GM12878 (cell line): ENCODE data around the gene OOSP3. TPM values are rescaled to one million over a fixed set of nuclear protein-coding genes. Genes with fewer than 3 reads are reported as not detected.

Source experiments
- ATAC-seq: fragments of 200-7000 bp; cut with Tn5 transposase; 3 replicates; pipeline ENCODE4 v1.9.1; 2020; ENCODE audit warnings: mild to moderate bottlenecking, moderate library complexity
- BruUV-seq: library from RNA; stranded (reverse); fragments of 400-500 nt; replicated peaks from 2 replicates; lab custom pipeline; 2021; lab: Mats Ljungman, UMichigan
- CTCF ChIA-PET: fragments of 300-600 bp; sonication (Branson Sonifier 250); formaldehyde crosslinking; extraction: SDS; loops from one replicate; lab custom pipeline; 2021; ENCODE audit warnings: inconsistent platforms; lab: Yijun Ruan, JAX
- POLR2A ChIA-PET: fragments of 350-600 bp; formaldehyde crosslinking; extraction: SDS; loops from one replicate; lab custom pipeline; 2021; ENCODE audit warnings: inconsistent platforms; lab: Charles Lee
- RAD21 ChIA-PET: fragments of 300-600 bp; sonication (Branson Sonifier 250); formaldehyde crosslinking; loops from one replicate; lab custom pipeline; 2023; ENCODE audit warnings: antibody characterized with exemption; ENCODE audit not compliant: unreplicated experiment; lab: Charles Lee
- SMC1A ChIA-PET: fragments of 300-600 bp; sonication (Branson Sonifier 250); formaldehyde crosslinking; loops from one replicate; lab custom pipeline; 2023; ENCODE audit not compliant: unreplicated experiment, uncharacterized antibody; lab: Charles Lee
- DNase-seq: peaks from one replicate; pipeline ENCODE4 v3.0.0-alpha.2; 2011; ENCODE audit warnings: low read depth, low spot score
- FAIRE-seq: peaks from 3 replicates; lab custom pipeline; 2011; peaks lifted over from hg19 to GRCh38; lab: Jason Lieb, UNC
- H2AFZ ChIP-seq: 2 replicates; pipeline ENCODE4 v1.6.0; 2011; ENCODE audit warnings: low read depth, low read length, control low read depth; ENCODE audit not compliant: control insufficient read depth
- H3K27ac ChIP-seq: 2 replicates; pipeline ENCODE4 v1.5.1; 2011; ENCODE audit warnings: control low read depth; ENCODE audit not compliant: control insufficient read depth, insufficient read depth
- H3K27me3 ChIP-seq, 2 experiments: replicated peaks in 1 of 2; 2 replicates each; pipeline versions ENCODE4 v1.6.0 to v1.6.1; 2011; ENCODE audit warnings: low read length in 1 of 2; ENCODE audit not compliant: control insufficient read depth in 2 of 2, insufficient read depth in 2 of 2
- H3K36me3 ChIP-seq, 2 experiments: 2 replicates each; pipeline ENCODE4 v1.5.1; 2011; ENCODE audit warnings: low read length in 1 of 2; ENCODE audit not compliant: control insufficient read depth in 2 of 2, insufficient read depth in 2 of 2
- H3K4me1 ChIP-seq: 2 replicates; pipeline ENCODE4 v1.6.1; 2011; ENCODE audit warnings: mild to moderate bottlenecking, low read length, moderate library complexity, mixed read lengths; ENCODE audit not compliant: control insufficient read depth, insufficient read depth
- H3K4me2 ChIP-seq: 2 replicates; pipeline ENCODE4 v1.6.0; 2011; ENCODE audit warnings: control low read depth; ENCODE audit not compliant: control insufficient read depth, insufficient read depth
- H3K4me3 ChIP-seq: fragments of 200-600 bp; sonication (generic); 2 replicates; pipeline ENCODE4 v1.5.1; 2016
- H3K79me2 ChIP-seq: 2 replicates; pipeline ENCODE4 v1.6.0; 2011; ENCODE audit warnings: low read length; ENCODE audit not compliant: control insufficient read depth, insufficient read depth
- H3K9ac ChIP-seq: 2 replicates; pipeline ENCODE4 v1.8.0; 2011; ENCODE audit warnings: low read length, control low read depth, mixed read lengths; ENCODE audit not compliant: control insufficient read depth, insufficient read depth
- H3K9me3 ChIP-seq: replicated peaks from 3 replicates; pipeline ENCODE4 v1.5.1; 2011; ENCODE audit warnings: mild to moderate bottlenecking, low read length; ENCODE audit not compliant: control insufficient read depth, insufficient read depth
- H4K20me1 ChIP-seq: 2 replicates; pipeline ENCODE4 v1.6.0; 2011; ENCODE audit not compliant: control insufficient read depth, insufficient read depth
- GATAD2B ChIP-seq: fragments of 450-650 bp; conservative IDR thresholded peaks from 2 replicates; pipeline ENCODE4 v1.6.1; 2017; ENCODE audit warnings: low read depth, mild to moderate bottlenecking, moderate library complexity
- LARP7 ChIP-seq: fragments of 450-650 bp; IDR thresholded peaks from 2 replicates; pipeline ENCODE4 v1.6.1; 2017; ENCODE audit warnings: mild to moderate bottlenecking
- NBN ChIP-seq: fragments of 450-650 bp; IDR thresholded peaks from 2 replicates; pipeline ENCODE4 v1.6.1; 2016
- PAX8 ChIP-seq: fragments of 450-650 bp; IDR thresholded peaks from 2 replicates; pipeline ENCODE4 v1.6.1; 2017; ENCODE audit warnings: mild to moderate bottlenecking, moderate library complexity
- RELA ChIP-seq: fragments of 450-650 bp; IDR thresholded peaks from 2 replicates; pipeline ENCODE4 v1.8.0; 2014; ENCODE audit warnings: borderline replicate concordance; ENCODE audit not compliant: partially characterized antibody
- SMARCA5 ChIP-seq: fragments of 450-650 bp; IDR thresholded peaks from 2 replicates; pipeline ENCODE4 v1.6.1; 2017; ENCODE audit warnings: mild to moderate bottlenecking
- SREBF1 ChIP-seq: IDR thresholded peaks from 2 replicates; pipeline ENCODE4 v1.6.1; 2012; ENCODE audit warnings: mild to moderate bottlenecking, low read length
- WGBS: methylation state at CpG from one replicate; pipeline ENCODE4 v1.1.6; 2016; ENCODE audit warnings: low lambda C conversion rate; ENCODE audit not compliant: insufficient replicate concordance, insufficient coverage; ENCODE audit errors: missing lambda C conversion rate; 5-methylcytosine and 5-hydroxymethylcytosine counted together
- in situ Hi-C: fragments of 300-500 bp; cut with MboI; formaldehyde crosslinking; loops from 9 replicates; pipeline ENCODE4 v1.14.3; 2018; ENCODE audit warnings: mixed read lengths
- intact Hi-C: fragments of 100-400 bp; cut with micrococcal nuclease; formaldehyde crosslinking; loops from one replicate; pipeline ENCODE4 v1.14.2; 2022; ENCODE audit not compliant: unreplicated experiment
- polyA plus RNA-seq, 11 experiments: library from polyadenylated mRNA; depleted of rRNA in 4 of 11; unstranded in 6 of 11; stranded (reverse) in 5 of 11; fragments of >200 nt; fragmentation: Nextera tagmentation in 4 of 11; fragmentation: Illumina TruSeq in 1 of 11; extraction: Ambion mirVana in 4 of 11; extraction: Trizol in 1 of 11; gene quantifications; 1 replicate in 1 of 11; 2 replicates in 10 of 11; pipeline versions ENCODE4 v1.2.1 to v1.2.3, GENCODE V29; 2011 to 2016; ENCODE audit warnings: inconsistent platforms in 2 of 11, missing spikeins in 2 of 11, low read depth in 1 of 11
- total RNA-seq, 4 experiments: library from RNA; depleted of rRNA in 3 of 4; stranded (reverse); fragments of >200 nt in 3 of 4; fragmentation: Illumina TruSeq in 1 of 4; extraction: Trizol in 1 of 4; gene quantifications; 2 replicates each; pipeline versions ENCODE4 v1.2.1 to v1.2.3, GENCODE V29; 2013 to 2021
- TF ChIP-seq, protein P1 (sequence below): fragments of 450-650 bp; IDR thresholded peaks from 2 replicates; pipeline ENCODE4 v1.6.1; 2017; ENCODE audit warnings: borderline replicate concordance
- TF ChIP-seq, protein P2 (sequence below): fragments of 450-650 bp; IDR thresholded peaks from 2 replicates; pipeline ENCODE4 v1.6.1; 2017; ENCODE audit warnings: mild to moderate bottlenecking, low read depth, inconsistent platforms; ENCODE audit not compliant: poor library complexity, severe bottlenecking

The OOSP3 gene
- total and polyA plus RNA-seq, 10 of the 15 experiments (the other 5 are each of a cell fraction or from before 2014, with no cell fraction given): 0.07 TPM; not detected in 9

DNA sequence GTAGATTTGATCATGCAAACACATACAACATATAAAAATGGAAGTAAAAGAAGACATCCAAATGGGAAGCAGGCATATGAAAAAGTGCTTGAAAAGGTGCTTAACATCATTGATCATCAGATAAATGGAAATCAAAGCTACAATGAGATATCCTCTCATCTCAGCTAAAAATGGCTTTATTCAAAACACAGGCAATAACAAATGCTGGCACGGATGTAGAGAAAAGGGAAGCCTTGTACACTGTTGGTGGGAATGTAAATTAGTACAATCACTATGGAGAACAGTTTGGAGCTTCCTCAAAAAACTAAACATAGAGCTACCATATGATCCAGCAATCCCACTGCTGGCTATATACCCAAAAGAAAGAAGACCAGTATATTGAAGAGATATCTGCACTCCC, 11.7 kb upstream of the OOSP3 start:
- SMC1A ChIA-PET: interaction anchor here (0.5 kb wide), 1 partner anchor 20 kb away, joined by 4 read pairs; no protein-coding TSS in a partner anchor
- ATAC-seq (no peak), DNase-seq (no peak), FAIRE-seq (no peak)
- intact Hi-C loops: no loop called here
- in situ Hi-C loops: no loop called here
- Histone ChIP-seq H2AFZ (no peak overlapping the region), H3K27ac (no peak overlapping the region), H3K4me3 (no peak overlapping the region), H3K4me1 (no peaks in the 10 kb centered on the region), H3K36me3 (no peaks in the 10 kb centered on the region), H3K4me2 (no peak overlapping the region), H3K27me3 (0 out of 4 replicates have a peak, but pooled peaks cover 0 to 2% of the 10 kb centered on the region in 2 experiments), H4K20me1 (no peaks in the 10 kb centered on the region), H3K79me2 (no peaks in the 10 kb centered on the region), H3K9me3 (no peaks in the 10 kb centered on the region), H3K9ac (no peak overlapping the region)
- 0% methylated on average over 1 of the region's 1 CpG for WGBS
- no peak for TF ChIP-seq NBN
- TF ChIP-seq RELA: no peak
- no peak for TF ChIP-seq PAX8
- no peak for TF ChIP-seq SMARCA5
- no TSS peak for BruUV-seq
- POLR2A ChIA-PET: no interaction called here
- CTCF ChIA-PET: no interaction called here
- RAD21 ChIA-PET: no interaction called here

DNA sequence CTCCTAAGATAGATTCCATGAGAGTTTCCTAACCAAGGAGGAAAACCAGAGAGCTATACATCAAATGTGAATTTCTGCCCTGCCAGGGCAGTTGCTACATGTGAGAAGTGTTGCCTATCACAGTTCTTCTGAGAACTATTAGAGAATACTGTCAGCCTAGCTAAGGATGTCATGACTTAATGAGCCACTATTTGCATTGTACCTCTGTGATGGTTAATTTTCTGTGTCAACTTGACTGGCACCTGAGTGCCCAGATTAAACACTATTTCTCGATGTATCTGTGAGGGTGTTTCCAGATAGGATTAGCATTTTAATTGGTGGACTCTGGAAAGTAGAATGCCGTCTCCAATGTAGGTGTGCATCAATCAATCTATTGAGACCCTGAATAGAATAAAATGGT, 10.6 kb upstream of the OOSP3 start:
- H3K9ac ChIP-seq: no peak overlapping the region
- intact Hi-C loops (no loop called here), in situ Hi-C loops (no loop called here)
- H3K36me3 ChIP-seq: no peaks in the 10 kb centered on the region
- H3K4me2 ChIP-seq: no peak overlapping the region
- 40% methylated on average over 2 of the region's 2 CpGs for WGBS
- H3K4me3 ChIP-seq: no peak overlapping the region
- TF ChIP-seq, protein P1, sequence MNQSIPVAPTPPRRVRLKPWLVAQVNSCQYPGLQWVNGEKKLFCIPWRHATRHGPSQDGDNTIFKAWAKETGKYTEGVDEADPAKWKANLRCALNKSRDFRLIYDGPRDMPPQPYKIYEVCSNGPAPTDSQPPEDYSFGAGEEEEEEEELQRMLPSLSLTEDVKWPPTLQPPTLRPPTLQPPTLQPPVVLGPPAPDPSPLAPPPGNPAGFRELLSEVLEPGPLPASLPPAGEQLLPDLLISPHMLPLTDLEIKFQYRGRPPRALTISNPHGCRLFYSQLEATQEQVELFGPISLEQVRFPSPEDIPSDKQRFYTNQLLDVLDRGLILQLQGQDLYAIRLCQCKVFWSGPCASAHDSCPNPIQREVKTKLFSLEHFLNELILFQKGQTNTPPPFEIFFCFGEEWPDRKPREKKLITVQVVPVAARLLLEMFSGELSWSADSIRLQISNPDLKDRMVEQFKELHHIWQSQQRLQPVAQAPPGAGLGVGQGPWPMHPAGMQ: no peak
- TF ChIP-seq LARP7: no peak
- TF ChIP-seq, protein P2, sequence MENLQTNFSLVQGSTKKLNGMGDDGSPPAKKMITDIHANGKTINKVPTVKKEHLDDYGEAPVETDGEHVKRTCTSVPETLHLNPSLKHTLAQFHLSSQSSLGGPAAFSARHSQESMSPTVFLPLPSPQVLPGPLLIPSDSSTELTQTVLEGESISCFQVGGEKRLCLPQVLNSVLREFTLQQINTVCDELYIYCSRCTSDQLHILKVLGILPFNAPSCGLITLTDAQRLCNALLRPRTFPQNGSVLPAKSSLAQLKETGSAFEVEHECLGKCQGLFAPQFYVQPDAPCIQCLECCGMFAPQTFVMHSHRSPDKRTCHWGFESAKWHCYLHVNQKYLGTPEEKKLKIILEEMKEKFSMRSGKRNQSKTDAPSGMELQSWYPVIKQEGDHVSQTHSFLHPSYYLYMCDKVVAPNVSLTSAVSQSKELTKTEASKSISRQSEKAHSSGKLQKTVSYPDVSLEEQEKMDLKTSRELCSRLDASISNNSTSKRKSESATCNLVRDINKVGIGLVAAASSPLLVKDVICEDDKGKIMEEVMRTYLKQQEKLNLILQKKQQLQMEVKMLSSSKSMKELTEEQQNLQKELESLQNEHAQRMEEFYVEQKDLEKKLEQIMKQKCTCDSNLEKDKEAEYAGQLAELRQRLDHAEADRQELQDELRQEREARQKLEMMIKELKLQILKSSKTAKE: no peak
- TF ChIP-seq SREBF1: no peak
- no peak for TF ChIP-seq GATAD2B
- no peak overlapping the region for H3K27ac ChIP-seq
- ChIA-PET POLR2A (no interaction called here), CTCF (no interaction called here), RAD21 (no interaction called here), SMC1A (no interaction called here)
- no peaks in the 10 kb centered on the region for H3K79me2 ChIP-seq
- H3K27me3 ChIP-seq: 0 out of 4 replicates have a peak, but pooled peaks cover 0 to 2% of the 10 kb centered on the region in 2 experiments
- FAIRE-seq (no peak), ATAC-seq (no peak), DNase-seq (no peak)
- H3K4me1 ChIP-seq: no peaks in the 10 kb centered on the region
- no peaks in the 10 kb centered on the region for H3K9me3 ChIP-seq
- H4K20me1 ChIP-seq: no peaks in the 10 kb centered on the region
- BruUV-seq: no TSS peak
- H2AFZ ChIP-seq: no peak overlapping the region
